GM20000 (cell line): ENCODE results near the gene AFF4.
"Not testable (repeated sequence)": the region's sequence is repeated elsewhere in the genome, so short reads cannot be mapped to it uniquely, and the experiment has no call there.

Experiments
- DNase-seq: peaks from one replicate; pipeline ENCODE4 v3.0.0; 2012; ENCODE audit warnings: low spot score
- CTCF ChIP-seq: IDR thresholded peaks from 2 replicates; pipeline ENCODE4 v1.5.1; 2012; ENCODE audit warnings: mild to moderate bottlenecking, control low read depth; ENCODE audit errors: extremely low read depth, missing control alignments

Gene AFF4

GRCh38 chr5:132987531-132988408, 24.3 kb upstream of the AFF4 start:
- TF ChIP-seq CTCF = no peak

GRCh38 chr5:132982971-132983370, 19.5 kb upstream of the AFF4 start:
- not testable (repeated sequence) for DNase-seq

More at GRCh38 chr5:132987531-132988408, 24.3 kb upstream of the AFF4 start:
- no peak for DNase-seq

- TF ChIP-seq CTCF = no peak
- DNase-seq = no peak
Observed at GRCh38 chr5:132981288-132981687, 17.9 kb upstream of the AFF4 start.

GRCh38 chr5:132979976-132980375, 16.5 kb upstream of the AFF4 start:
- TF ChIP-seq CTCF = no peak

GRCh38 chr5:132979367-132979940, 16.0 kb upstream of the AFF4 start:
- DNase-seq = no peak
- TF ChIP-seq CTCF = no peak

More at GRCh38 chr5:132979976-132980375, 16.5 kb upstream of the AFF4 start:
- no peak for DNase-seq

GRCh38 chr5:132976852-132977251, 13.4 kb upstream of the AFF4 start:
- no peak for DNase-seq
- no peak for TF ChIP-seq CTCF

- not testable (repeated sequence) for DNase-seq
Observed at GRCh38 chr5:132972436-132972828, 9.0 kb upstream of the AFF4 start.

- no peak for TF ChIP-seq CTCF
- DNase-seq = no peak
Observed at GRCh38 chr5:132971483-132972435, 8.3 kb upstream of the AFF4 start.
